HFF-Myc (cell line): ENCODE results near the gene NME9.

Source experiments
- DNase-seq: peaks from one replicate; pipeline ENCODE4 v3.0.0-alpha.2; 2011; ENCODE audit warnings: low read depth; ENCODE audit errors: extremely low read depth
- H3K4me3 ChIP-seq: replicated peaks from 2 replicates; pipeline ENCODE4 v1.5.1; 2011; ENCODE audit warnings: low read depth, mild to moderate bottlenecking, control low read depth, low read length
- CTCF ChIP-seq: IDR thresholded peaks from 2 replicates; pipeline ENCODE4 v1.5.1; 2012; ENCODE audit warnings: mild to moderate bottlenecking, low read depth, low read length, control low read depth; ENCODE audit errors: missing control alignments

The NME9 gene

GRCh38 chr3:138362538-138362937, 32.9 kb upstream of the NME9 start:
- DNase-seq, result no peak
- H3K4me3 ChIP-seq, result no peak overlapping the region
- no peak for TF ChIP-seq CTCF

DNA sequence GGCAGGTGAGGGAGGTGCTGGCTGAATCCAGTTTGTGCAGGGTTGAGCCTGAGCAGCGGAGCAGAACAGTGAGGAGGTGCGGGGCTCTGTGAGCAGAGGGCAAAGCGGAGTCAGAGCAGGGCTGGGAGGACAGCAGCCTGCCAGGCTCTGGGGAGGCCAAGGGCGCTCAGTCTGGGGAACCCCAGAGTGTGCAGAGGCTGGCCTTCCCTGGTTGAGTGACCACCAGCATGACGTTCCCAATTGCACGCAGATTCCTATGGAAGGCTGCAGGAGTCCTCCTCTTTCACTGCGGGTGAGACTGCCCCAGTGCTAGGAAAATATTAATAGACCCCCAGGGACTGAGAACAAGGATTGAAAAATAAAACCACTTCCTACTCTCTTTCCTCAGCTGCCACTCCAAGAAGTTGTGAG, 31.9 kb upstream of the NME9 start:
- H3K4me3 ChIP-seq, result no peak overlapping the region
- TF ChIP-seq CTCF, result no peak
- no peak for DNase-seq

- DNase-seq, result no peak
- no peak for TF ChIP-seq CTCF
Observed at GRCh38 chr3:138360869-138361525, 31.3 kb upstream of the NME9 start.

GRCh38 chr3:138359919-138360868, 30.5 kb upstream of the NME9 start:
- TF ChIP-seq CTCF, result no peak
- H3K4me3 ChIP-seq, result no peak overlapping the region
- DNase-seq, result no peak

More at GRCh38 chr3:138360869-138361525, 31.3 kb upstream of the NME9 start:
- no peak overlapping the region for H3K4me3 ChIP-seq

DNA sequence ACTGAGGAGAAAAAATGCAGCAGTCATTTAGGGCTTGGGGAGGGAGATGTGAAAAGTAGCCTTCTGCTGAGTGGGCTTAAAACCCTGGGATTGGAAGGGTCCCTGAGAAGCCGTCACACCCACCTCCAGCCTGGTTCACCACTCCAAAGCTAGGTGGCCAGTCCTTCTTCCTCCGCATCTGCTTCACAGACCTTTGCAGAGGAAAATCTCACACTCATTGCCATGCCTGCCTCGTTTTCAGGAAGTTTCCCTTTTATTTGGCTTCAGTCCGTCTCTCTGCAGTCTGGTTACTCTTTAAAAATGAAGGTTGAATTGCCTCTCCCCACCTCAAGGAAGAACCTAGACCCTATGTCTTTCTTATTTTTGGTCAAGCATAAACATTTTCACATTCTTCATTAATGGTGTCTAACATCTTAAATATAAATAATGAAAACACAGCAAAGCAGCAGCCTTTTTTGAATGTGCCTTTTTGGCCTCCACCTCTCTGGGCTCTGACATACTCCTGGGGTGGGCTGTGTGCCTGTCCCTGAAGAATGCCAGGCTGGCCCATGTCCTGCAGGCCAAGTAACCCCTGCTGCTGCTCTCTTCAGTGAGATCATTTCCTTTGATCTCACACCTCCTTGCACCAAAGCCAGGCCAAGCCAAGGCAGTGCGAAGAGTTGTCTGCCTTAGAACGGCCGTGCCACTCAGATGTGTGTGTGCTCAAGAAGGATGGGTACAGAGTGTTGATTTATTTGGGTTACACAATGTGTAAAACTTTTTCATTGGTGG, 29.7 kb upstream of the NME9 start:
- no peak for DNase-seq
- no peak for TF ChIP-seq CTCF

DNA sequence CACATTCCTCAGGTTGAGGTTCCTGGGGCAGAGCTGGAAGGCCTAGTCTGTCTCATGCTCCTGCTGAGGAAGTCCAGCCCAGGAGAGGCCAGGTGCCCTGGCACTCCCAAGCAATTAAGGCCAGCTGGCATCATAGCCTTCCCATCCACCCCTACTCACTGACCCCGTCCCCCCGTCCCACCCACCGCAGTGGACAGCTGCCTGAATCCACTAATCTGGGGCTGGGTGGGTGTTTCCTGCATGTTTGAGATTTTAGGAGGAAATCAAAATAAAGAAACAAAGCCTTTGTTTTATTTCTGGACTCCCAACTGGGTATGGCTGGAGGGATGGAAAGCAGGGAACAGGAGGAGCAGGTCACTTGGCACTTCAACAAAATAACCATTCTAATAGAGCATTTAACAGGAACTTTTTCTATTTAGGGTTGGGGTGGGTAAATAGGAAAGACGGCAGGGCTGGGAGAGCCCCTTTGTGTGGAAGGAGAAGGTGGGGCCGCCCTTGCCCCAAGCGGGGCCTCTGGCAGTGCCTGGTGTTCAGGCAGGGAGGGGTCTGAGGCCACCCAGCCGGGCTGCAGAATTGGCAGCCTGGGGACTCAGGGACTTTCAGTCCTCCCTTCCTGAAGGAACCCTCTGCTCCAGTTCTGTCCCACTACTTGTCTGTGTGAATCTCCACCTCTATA, 27.2 kb upstream of the NME9 start:
- DNase-seq, result no peak
- TF ChIP-seq CTCF, result no peak
- H3K4me3 ChIP-seq, result no peak overlapping the region

More for the DNA sequence above, 29.7 kb upstream of the NME9 start:
- H3K4me3 ChIP-seq, result no peak overlapping the region
